ENCODE measurements around the gene PIP5K1B.

PIP5K1B gene

GRCh38 chr9:68923480-68923879 is 218.4 kb downstream of the PIP5K1B start:
- DNase-seq, result no peak

DNA sequence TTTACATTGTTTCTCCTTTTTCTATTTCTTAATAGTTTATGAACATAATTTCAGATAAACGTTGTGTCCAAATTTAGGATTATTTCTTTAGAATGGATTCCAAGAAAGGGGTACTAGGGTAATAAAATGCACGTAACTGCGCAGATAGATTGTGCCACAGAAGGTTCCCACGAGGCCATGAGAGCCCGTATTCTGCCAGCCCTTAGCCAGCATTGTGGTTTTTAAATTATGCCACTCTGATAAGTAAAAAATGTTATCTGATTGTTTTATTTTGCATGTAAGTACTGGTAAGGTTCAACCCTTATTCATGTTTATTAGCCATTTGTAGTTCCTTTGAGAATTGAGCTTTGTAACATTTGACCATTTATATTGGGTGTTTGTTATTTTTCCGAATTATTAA is 220.1 kb downstream of the PIP5K1B start:
- no peak for DNase-seq

DNA sequence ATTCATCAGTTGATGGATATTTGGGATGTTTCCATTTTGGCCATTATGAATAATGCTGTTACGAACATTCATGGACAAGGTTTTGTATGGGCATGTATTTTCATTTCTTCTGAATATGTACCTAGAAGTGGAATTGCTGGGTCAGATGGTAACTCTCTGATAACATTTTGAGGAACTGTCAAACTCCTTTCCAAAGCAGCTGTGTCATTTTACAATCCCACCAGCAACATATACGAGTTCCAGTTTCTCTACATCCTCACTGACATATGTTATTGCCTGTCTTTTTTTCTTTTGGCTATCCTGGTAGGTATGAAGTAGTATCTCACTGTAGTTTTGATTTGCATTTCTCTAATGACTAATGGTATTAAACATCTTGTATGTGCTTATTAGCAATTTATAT is 222.1 kb downstream of the PIP5K1B start:
- DNase-seq, result no peak

GRCh38 chr9:68931821-68932220 is 226.8 kb downstream of the PIP5K1B start:
- peak; percentile 15 for DNase-seq

GRCh38 chr9:68932458-68932857 is 227.4 kb downstream of the PIP5K1B start:
- no peak for DNase-seq

GRCh38 chr9:68933434-68934328 is 228.6 kb downstream of the PIP5K1B start:
- DNase-seq, result no peak

- no peak for DNase-seq
Measured at GRCh38 chr9:68934329-68934644, 229.2 kb downstream of the PIP5K1B start.

DNA sequence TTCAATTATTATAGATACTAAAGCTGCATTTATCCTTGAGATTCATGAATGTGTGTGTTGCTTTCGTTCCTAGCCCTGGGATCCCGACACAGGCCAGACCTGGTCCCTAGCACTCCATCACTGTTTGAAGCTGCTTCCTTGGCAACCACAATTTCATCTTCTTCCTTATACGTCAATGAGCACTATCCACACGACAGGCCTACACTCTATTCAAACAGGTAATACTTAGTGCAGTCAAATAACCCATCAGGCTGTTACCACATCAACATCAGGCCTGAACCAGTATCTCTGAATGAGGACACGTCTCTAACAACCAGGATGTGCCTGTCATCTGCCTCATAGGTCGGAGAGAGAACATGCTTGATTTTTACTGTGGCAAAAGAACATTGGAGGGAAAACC is 235.5 kb downstream of the PIP5K1B start:
- no peak for DNase-seq

DNA sequence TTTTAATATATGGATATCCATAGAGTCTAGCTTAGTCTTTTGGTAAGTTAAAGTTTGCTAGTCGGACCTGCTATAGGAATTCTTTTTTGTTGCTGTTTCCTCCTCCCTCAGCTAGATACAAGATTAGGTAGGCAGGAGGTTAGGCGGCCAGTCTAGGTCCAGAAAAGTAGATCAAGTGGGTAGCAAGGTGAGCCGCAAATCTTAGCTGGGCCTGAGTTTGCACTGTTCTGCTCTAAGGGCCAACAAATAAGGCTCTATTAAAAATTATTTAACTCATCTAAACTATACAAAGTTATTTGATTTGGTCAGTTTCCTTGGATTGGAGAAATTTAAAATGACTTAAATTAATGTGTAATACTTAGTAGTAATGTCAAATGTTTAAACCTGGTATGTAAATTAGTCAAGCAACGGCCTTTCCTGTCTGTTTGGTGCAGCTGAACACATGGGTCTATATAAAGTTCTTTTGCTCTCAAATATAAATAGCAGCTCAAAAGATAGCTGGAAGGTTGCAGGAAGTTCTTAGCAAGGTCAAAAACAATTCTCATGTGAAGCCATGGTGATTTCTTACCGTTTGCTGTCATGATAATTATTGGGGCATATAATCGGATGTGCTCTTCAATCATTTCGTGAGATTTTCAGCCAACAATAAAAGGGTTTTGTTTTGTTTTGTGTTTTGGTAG is 236.9 kb downstream of the PIP5K1B start:
- DNase-seq, result no peak

DNA sequence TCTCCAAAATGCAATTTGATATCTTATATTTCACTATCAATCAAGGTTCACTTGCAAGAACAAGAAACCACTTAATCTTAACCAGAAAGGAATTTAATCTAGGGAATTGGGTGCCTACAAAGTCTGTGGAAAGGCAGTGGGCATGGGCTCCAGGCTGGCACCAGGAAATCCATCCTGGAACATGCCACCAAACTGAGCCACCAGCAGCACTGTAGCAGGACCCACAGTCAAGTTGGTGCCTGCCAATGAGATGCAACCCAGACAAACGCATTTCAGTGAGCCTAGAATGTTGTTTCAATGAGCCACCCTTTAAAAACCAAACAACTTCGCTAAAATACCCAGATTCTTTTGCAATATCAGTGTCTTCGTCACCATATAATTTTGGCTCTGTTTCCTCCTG is 237.8 kb downstream of the PIP5K1B start:
- no peak for DNase-seq

DNA sequence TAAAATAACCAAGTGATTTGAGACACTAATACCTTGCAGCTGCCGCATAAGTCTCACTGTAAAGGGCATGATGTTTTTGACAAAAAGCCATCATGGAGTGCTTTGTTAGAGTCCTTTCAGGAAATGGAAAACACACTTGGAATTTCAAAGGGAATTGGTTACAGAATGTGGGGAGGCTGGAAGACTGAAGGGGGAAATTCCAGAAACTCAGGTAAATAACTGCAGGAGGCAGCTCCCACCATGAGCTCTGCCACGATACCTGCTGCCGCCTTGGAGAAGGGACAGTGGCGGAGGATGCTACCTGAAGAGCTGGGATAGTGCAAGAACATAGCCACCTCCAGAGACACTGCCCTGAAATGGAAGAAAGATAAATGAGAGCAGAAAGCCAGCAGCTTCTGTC is 242.0 kb downstream of the PIP5K1B start:
- DNase-seq, result no peak

DNA sequence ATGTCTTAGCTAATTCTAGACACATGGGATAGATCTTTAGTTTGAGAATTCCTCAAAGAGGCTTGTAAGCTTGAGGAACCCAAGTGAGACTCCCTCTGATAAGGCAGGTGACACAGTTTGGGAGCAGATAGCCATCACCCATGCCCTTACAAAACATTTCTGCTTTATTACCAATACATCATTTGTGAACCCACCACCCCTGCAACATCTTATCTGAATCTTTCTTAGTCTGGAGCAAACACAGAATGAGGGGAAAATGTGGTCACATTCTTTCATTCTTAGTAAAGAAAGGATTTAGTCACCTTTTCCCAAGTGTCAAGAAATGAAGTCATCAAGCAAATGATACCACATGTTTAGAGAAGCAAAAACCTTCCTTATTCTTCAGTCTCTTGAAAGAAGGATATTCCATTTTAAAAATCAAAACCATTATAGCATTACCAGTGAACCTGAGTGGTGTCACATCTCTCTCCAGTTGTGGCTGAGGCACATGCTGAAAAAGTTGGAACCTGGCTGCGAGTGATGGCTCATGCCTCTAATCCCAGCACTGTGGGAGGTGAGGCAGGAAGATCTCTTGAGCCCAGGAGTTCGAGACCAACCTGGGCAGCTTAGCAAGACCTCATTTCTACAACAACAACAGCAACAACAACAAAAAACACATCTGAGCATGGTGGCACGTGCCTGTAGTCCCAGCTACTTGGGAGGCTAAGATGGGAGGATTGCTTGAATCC is 243.0 kb downstream of the PIP5K1B start:
- DNase-seq, result no peak

GRCh38 chr9:68949271-68950000 is 244.4 kb downstream of the PIP5K1B start:
- DNase-seq, result no peak

GRCh38 chr9:68950188-68950587 is 245.1 kb downstream of the PIP5K1B start:
- DNase-seq, result no peak

GRCh38 chr9:68950689-68951088 is 245.6 kb downstream of the PIP5K1B start:
- DNase-seq, result no peak

GRCh38 chr9:68951879-68952659 is 247.0 kb downstream of the PIP5K1B start:
- DNase-seq, result no peak

DNA sequence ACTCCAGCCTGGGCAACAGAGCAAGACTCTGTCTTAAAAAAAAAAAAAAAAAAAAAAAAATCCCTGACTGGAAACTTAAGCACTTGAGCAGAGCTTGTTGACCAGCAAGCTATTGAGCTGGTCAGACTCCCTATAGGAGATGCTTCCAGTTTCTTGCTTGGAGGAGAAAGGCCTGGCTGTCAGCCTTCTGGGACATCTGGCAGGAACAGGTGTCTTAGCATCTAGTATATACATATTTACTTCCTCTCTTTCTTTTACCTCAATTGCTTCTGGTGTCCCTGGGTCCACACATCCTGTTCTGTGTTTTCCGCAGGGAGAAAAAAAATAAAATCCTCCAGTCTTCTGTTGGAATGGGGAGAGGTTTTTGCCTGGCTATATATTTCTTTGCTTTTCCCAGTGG is 248.7 kb downstream of the PIP5K1B start:
- DNase-seq, result no peak

GRCh38 chr9:68955330-68955729 is 250.3 kb downstream of the PIP5K1B start:
- no peak for DNase-seq

- DNase-seq, result no peak
Measured at GRCh38 chr9:68957479-68957878, 252.4 kb downstream of the PIP5K1B start.

GRCh38 chr9:68961587-68961986 is 256.5 kb downstream of the PIP5K1B start:
- no peak for DNase-seq

DNA sequence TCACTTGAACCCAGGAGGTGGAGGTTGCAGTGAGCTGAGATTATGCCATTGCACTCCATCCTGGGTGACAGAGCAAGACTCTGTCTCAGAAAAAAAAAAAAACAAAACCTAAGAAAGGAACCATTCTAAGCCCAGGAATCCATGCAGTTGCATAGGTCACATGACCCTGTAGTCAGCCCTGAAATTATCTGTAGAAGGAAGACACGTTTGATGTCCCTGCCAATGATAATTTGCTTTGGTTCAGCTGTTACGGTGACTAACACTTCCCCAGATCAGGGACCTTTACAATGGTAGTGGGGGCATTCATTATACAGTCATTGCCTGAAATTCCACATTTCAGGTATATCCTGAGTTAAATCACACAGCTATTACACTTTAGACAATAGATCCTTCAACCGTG is 258.4 kb downstream of the PIP5K1B start:
- no peak for DNase-seq

- DNase-seq, result no peak
Measured at GRCh38 chr9:68964102-68964541, 259.1 kb downstream of the PIP5K1B start.
